OCI-LY7 (cell line): ENCODE results near the gene COBL. TPM values are rescaled to one million over a fixed set of nuclear protein-coding genes. Genes with fewer than 3 reads are reported as not detected.

Source experiments
- BruUV-seq: library from RNA; stranded (reverse); fragments of 400-500 nt; replicated peaks from 2 replicates; lab custom pipeline; 2021; lab: Mats Ljungman, UMichigan
- CTCF ChIA-PET: fragments of 300-600 bp; sonication (Branson Sonifier 250); formaldehyde crosslinking; loops from one replicate; lab custom pipeline; 2022; ENCODE audit warnings: antibody characterized with exemption; ENCODE audit not compliant: unreplicated experiment; lab: Charles Lee
- POLR2A ChIA-PET: fragments of 300-600 bp; sonication (Branson Sonifier 250); formaldehyde crosslinking; loops from one replicate; lab custom pipeline; 2022; ENCODE audit warnings: antibody characterized with exemption; lab: Charles Lee
- DNase-seq: peaks from one replicate; pipeline ENCODE4 v3.0.0-alpha.2; 2015; ENCODE audit warnings: low spot score
- H2AFZ ChIP-seq: fragments of 200-600 bp; sonication (generic), shearing (Covaris generic); 2 replicates; pipeline ENCODE4 v1.6.1; 2014; ENCODE audit warnings: mild to moderate bottlenecking, antibody characterized with exemption, low read length, moderate library complexity
- H3K27ac ChIP-seq: fragments of 200-600 bp; sonication (generic); 2 replicates; pipeline ENCODE4 v1.5.1; 2014; ENCODE audit warnings: mixed run types, low read depth, mild to moderate bottlenecking, moderate library complexity, low read length, inconsistent platforms; ENCODE audit not compliant: poor library complexity, severe bottlenecking
- H3K36me3 ChIP-seq: fragments of 200-600 bp; sonication (generic); 2 replicates; pipeline ENCODE4 v1.6.1; 2014; ENCODE audit warnings: mild to moderate bottlenecking, antibody characterized with exemption, low read length, moderate library complexity, mixed read lengths; ENCODE audit not compliant: insufficient read depth
- H3K4me1 ChIP-seq: fragments of 200-600 bp; sonication (generic); 2 replicates; pipeline ENCODE4 v1.5.1; 2014; ENCODE audit warnings: mild to moderate bottlenecking, low read length; ENCODE audit not compliant: insufficient read depth, poor library complexity, severe bottlenecking
- H3K4me2 ChIP-seq: fragments of 200-600 bp; sonication (generic); 2 replicates; pipeline ENCODE4 v1.6.1; 2014; ENCODE audit warnings: mild to moderate bottlenecking, low read length
- H3K4me3 ChIP-seq: fragments of 200-600 bp; sonication (generic); 2 replicates; pipeline ENCODE4 v1.5.1; 2014; ENCODE audit warnings: mild to moderate bottlenecking, low read depth, low read length; ENCODE audit not compliant: poor library complexity, severe bottlenecking
- H3K79me2 ChIP-seq: fragments of 200-600 bp; sonication (generic); 2 replicates; pipeline ENCODE4 v1.6.1; 2016; ENCODE audit warnings: low read depth, mild to moderate bottlenecking, low read length, moderate library complexity, mixed read lengths; ENCODE audit not compliant: insufficient read depth
- H3K9me2 ChIP-seq: fragments of 200-600 bp; sonication (generic); 2 replicates; pipeline ENCODE4 v1.6.1; 2016; ENCODE audit warnings: mild to moderate bottlenecking, low read length, mixed read lengths; ENCODE audit not compliant: insufficient read depth
- H3K9me3 ChIP-seq: fragments of 200-600 bp; sonication (generic); 2 replicates; pipeline ENCODE4 v1.6.1; 2014; ENCODE audit warnings: mild to moderate bottlenecking, mixed run types, low read length, mixed read lengths
- H4K20me1 ChIP-seq: fragments of 200-600 bp; sonication (generic); 2 replicates; pipeline ENCODE4 v1.6.1; 2014; ENCODE audit warnings: mild to moderate bottlenecking, antibody characterized with exemption, low read length, moderate library complexity, mixed read lengths; ENCODE audit not compliant: insufficient read depth
- CTCF ChIP-seq: fragments of 200-600 bp; sonication (generic); conservative IDR thresholded peaks from 2 replicates; pipeline ENCODE4 v1.5.1; 2014; ENCODE audit warnings: mild to moderate bottlenecking, antibody characterized with exemption, low read length, moderate library complexity, mixed read lengths
- EZH2phosphoT487 ChIP-seq: fragments of 200-600 bp; sonication (generic); IDR thresholded peaks from 2 replicates; pipeline ENCODE4 v1.6.1; 2018; ENCODE audit warnings: low read depth, borderline replicate concordance, mild to moderate bottlenecking, mixed run types, antibody characterized with exemption, low read length, moderate library complexity, mixed read lengths
- intact Hi-C: fragments of 100-400 bp; cut with micrococcal nuclease; formaldehyde crosslinking; loops from one replicate; pipeline ENCODE4 v1.10.0; 2022; ENCODE audit not compliant: unreplicated experiment
- total RNA-seq, 2 experiments: library from RNA; depleted of rRNA in 1 of 2; stranded (reverse); fragments of >200 nt in 1 of 2; shearing (Covaris generic) in 1 of 2; gene quantifications; 2 replicates each; pipeline ENCODE4 v1.2.3, GENCODE V29; 2014 to 2022

Gene COBL
- total RNA-seq, 2 experiments from 2014 or later: not detected

DNA sequence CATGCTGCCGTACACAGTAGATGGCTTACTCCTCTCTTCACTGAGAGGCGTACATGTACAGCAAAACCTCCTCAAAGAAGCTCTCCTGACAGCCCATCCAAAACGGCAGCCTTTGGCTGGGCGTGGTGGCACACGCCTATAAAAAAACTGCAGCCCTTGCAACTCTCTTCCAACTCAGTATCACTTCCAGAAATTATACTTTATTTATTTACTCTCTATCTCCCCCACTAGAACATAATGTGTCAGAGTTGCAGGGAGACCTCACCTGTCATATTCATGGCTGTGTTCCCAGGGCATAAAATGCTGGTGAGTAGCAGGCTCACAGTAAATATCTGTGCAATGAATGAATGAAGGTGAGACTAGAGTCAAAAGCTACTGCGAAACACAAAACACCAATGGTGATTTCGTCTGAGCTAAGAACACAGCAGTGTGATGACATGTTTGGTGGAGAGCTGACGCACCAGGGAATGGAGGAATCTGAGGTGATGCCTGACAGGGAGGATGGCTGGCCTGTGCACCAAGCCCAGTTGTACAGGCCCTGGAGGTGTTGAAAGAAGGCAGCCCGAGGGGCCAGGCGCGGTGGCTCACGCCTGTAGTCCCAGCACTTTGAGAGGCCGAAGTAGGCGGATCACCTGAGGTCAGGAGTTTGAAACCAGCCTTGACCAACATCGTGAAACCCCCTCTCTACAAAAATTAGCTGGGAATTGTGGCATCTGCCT lies 55.3 kb downstream of the COBL start:
- no peak overlapping the region for H3K4me3 ChIP-seq
- intact Hi-C loops: no loop called here
- no peak overlapping the region for H2AFZ ChIP-seq
- no peaks in the 10 kb centered on the region for H3K36me3 ChIP-seq
- TF ChIP-seq EZH2phosphoT487 (no peak), CTCF (no peak)
- H4K20me1 ChIP-seq: no peaks in the 10 kb centered on the region
- POLR2A ChIA-PET: no interaction called here
- CTCF ChIA-PET: no interaction called here
- no peaks in the 10 kb centered on the region for H3K79me2 ChIP-seq
- BruUV-seq: no TSS peak
- no peaks in the 10 kb centered on the region for H3K9me2 ChIP-seq
- no peak overlapping the region for H3K27ac ChIP-seq
- no peaks in the 10 kb centered on the region for H3K4me1 ChIP-seq
- H3K4me2 ChIP-seq: no peak overlapping the region
- no peaks in the 10 kb centered on the region for H3K9me3 ChIP-seq
- no peak for DNase-seq

DNA sequence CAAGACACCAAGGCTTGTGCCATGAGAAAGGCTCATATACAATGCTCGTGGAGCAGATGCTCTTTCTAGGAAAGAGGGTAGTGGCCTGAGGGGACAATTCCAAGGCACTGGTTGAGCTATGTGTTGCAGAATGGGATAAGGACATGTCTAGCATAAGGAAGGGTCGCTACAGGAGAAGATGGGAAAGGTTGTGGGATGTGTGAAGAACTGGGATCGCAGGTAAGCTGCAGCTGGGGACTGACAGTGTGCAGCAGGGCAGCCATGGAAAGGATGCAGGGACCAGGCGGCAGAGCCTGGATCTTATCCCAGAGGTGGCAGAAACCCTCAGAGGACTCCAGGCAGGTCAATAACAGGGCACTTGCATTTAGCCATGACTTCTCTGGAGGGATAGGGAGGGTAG lies 56.1 kb downstream of the COBL start:
- H2AFZ ChIP-seq: no peak overlapping the region
- no peaks in the 10 kb centered on the region for H4K20me1 ChIP-seq
- no peaks in the 10 kb centered on the region for H3K79me2 ChIP-seq
- POLR2A ChIA-PET: no interaction called here
- no peak overlapping the region for H3K4me2 ChIP-seq
- TF ChIP-seq EZH2phosphoT487 (no peak), CTCF (no peak)
- CTCF ChIA-PET: no interaction called here
- intact Hi-C loops: no loop called here
- BruUV-seq: no TSS peak
- no peaks in the 10 kb centered on the region for H3K9me3 ChIP-seq
- H3K36me3 ChIP-seq: no peaks in the 10 kb centered on the region
- no peaks in the 10 kb centered on the region for H3K9me2 ChIP-seq
- DNase-seq: no peak
- H3K27ac ChIP-seq: no peak overlapping the region
- no peak overlapping the region for H3K4me3 ChIP-seq
- no peaks in the 10 kb centered on the region for H3K4me1 ChIP-seq

DNA sequence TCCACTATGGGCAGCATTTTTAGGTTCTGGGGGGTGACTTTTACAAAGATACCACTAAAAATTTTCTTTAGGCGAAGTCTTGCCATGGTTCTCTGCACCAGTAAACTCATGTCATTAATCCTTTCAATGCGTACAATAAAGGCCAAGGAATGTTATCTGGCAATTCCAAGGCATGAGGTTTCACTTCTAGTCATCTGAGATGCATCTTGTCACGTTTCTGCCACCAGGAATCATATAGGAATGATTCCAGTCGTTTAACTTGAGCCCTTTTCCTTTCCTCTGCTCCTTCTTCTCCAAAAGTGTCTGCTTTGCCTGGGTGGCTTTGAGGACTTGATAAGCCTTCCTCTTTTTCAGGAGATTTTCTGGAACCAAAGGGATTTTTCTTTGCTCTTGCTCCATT lies 56.8 kb downstream of the COBL start:
- H3K4me2 ChIP-seq: no peak overlapping the region
- ChIA-PET CTCF (no interaction called here), POLR2A (no interaction called here)
- no peaks in the 10 kb centered on the region for H3K9me2 ChIP-seq
- no peak overlapping the region for H3K4me3 ChIP-seq
- TF ChIP-seq CTCF (no peak), EZH2phosphoT487 (no peak)
- no peak for DNase-seq
- H3K9me3 ChIP-seq: no peaks in the 10 kb centered on the region
- no peaks in the 10 kb centered on the region for H3K79me2 ChIP-seq
- H4K20me1 ChIP-seq: no peaks in the 10 kb centered on the region
- no TSS peak for BruUV-seq
- H3K27ac ChIP-seq: no peak overlapping the region
- no peak overlapping the region for H2AFZ ChIP-seq
- no peaks in the 10 kb centered on the region for H3K36me3 ChIP-seq
- no peaks in the 10 kb centered on the region for H3K4me1 ChIP-seq
- intact Hi-C loops: no loop called here
